Measurements from ENCODE around the gene ABCF2.

GRCh38 chr7:151185762-151186639 lies 41.0 kb downstream of the ABCF2 start:
- TF ChIP-seq CTCF (conservative IDR thresholded peaks at IDR 0.05; ENCODE audit: low read length) = no peak
- no peak for TF ChIP-seq EZH2phosphoT487 (IDR thresholded peaks at IDR 0.05; ENCODE audit: borderline replicate concordance, low read depth, low read length)

All from OCI-LY7 (cell line).